Thyroid gland (tissue), 4 donors: ENCODE measurements around the gene OR10H2.

ENCODE experiments used
- CTCF ChIP-seq, 6 experiments: fragments of 200-600 bp in 3 of 6; fragments of 450-650 bp in 3 of 6; sonication (generic) in 3 of 6; IDR thresholded peaks; one replicate each; pipeline ENCODE4 v1.5.1; 2016 to 2019; ENCODE audit warnings: antibody characterized with exemption in 6 of 6, mild to moderate bottlenecking in 2 of 6, inconsistent platforms in 1 of 6, moderate library complexity in 1 of 6
- POLR2A ChIP-seq, 2 donors: fragments of 450-650 bp; IDR thresholded peaks; one replicate each; pipeline ENCODE4 v1.6.1; 2017; ENCODE audit warnings: antibody characterized with exemption in 2 of 2, mild to moderate bottlenecking in 2 of 2, moderate library complexity in 1 of 2

- no peak for TF ChIP-seq CTCF (IDR thresholded peaks at IDR 0.05)
- no peak for TF ChIP-seq POLR2A (IDR thresholded peaks at IDR 0.05)
These were observed 47.4 kb downstream of the OR10H2 start for GRCh38 chr19:15775249-15775648.
